HepG2 (cell line): ENCODE measurements around the gene MEI1. TPM values are rescaled to one million over a fixed set of nuclear protein-coding genes. Genes with fewer than 3 reads are reported as not detected.
A peak's percentile ranks its signal among the peaks of the same experiment; 100 is the strongest.

ENCODE experiments used
- AGO1 ChIP-seq: fragments of 200-400 bp; formaldehyde crosslinking; IDR thresholded peaks from 2 replicates; pipeline ENCODE4 v1.6.1; 2017; ENCODE audit warnings: mild to moderate bottlenecking, low read depth, low read length, moderate library complexity; ENCODE audit not compliant: poor library complexity, severe bottlenecking
- CCDC6 ChIP-seq: sonication (generic); formaldehyde crosslinking; IDR thresholded peaks from 2 replicates; pipeline ENCODE4 v1.8.1; 2022; ENCODE audit warnings: mild to moderate bottlenecking, missing genetic modification reagents, moderate library complexity
- KAT7 ChIP-seq: IDR thresholded peaks from 2 replicates; pipeline ENCODE4 v1.6.1; 2018; ENCODE audit warnings: borderline replicate concordance, missing compliant biosample characterization
- NFIC ChIP-seq: IDR thresholded peaks from 2 replicates; pipeline ENCODE4 v1.6.1; 2012; ENCODE audit warnings: mild to moderate bottlenecking, low read length, inconsistent platforms
- RAD21 ChIP-seq: fragments of 450-650 bp; formaldehyde crosslinking; IDR thresholded peaks from 2 replicates; pipeline ENCODE4 v1.5.0; 2020; ENCODE audit warnings: mild to moderate bottlenecking
- TEAD2 ChIP-seq: sonication (generic); formaldehyde crosslinking; IDR thresholded peaks from 2 replicates; pipeline ENCODE4 v1.9.0; 2021; ENCODE audit warnings: missing genetic modification reagents
- TMF1 ChIP-seq: sonication (generic); formaldehyde crosslinking; IDR thresholded peaks from 2 replicates; pipeline ENCODE4 v1.8.1; 2022; ENCODE audit warnings: low read depth, missing genetic modification reagents
- ZFP36L2 ChIP-seq: sonication (generic); formaldehyde crosslinking; IDR thresholded peaks from 2 replicates; pipeline ENCODE4 v1.4.0; 2020; ENCODE audit warnings: missing genetic modification reagents
- ZNF260 ChIP-seq: sonication (generic); formaldehyde crosslinking; IDR thresholded peaks from 2 replicates; pipeline ENCODE4 v1.4.0; 2020; ENCODE audit warnings: missing genetic modification reagents, low read depth, mild to moderate bottlenecking, borderline replicate concordance
- ZNF790 ChIP-seq: sonication (generic); formaldehyde crosslinking; IDR thresholded peaks from 2 replicates; pipeline ENCODE4 v1.8.0; 2022; ENCODE audit warnings: missing genetic modification reagents, mild to moderate bottlenecking, borderline replicate concordance
- ZNF792 ChIP-seq: IDR thresholded peaks from 2 replicates; pipeline ENCODE4 v1.6.1; 2016
- polyA plus RNA-seq, 8 experiments: library from polyadenylated mRNA; depleted of rRNA in 3 of 8; stranded (reverse) in 7 of 8; unstranded in 1 of 8; fragments of >200 nt; fragmentation: Illumina TruSeq in 4 of 8; extraction: Trizol in 4 of 8; gene quantifications; 2 replicates each; pipeline versions ENCODE4 v1.2.1 to v1.2.3, GENCODE V29; 2011 to 2016; ENCODE audit warnings: low read depth in 4 of 8, missing spikeins in 1 of 8, mixed read lengths in 1 of 8; ENCODE audit not compliant: insufficient read depth in 1 of 8
- total RNA-seq, 5 experiments: library from RNA; depleted of rRNA; stranded (reverse); fragments of >200 nt; fragmentation: Illumina TruSeq; extraction: Trizol; gene quantifications; 2 replicates each; pipeline ENCODE4 v1.2.3, GENCODE V29; 2016; ENCODE audit warnings: low read depth in 1 of 5
- TF ChIP-seq, protein P1 (sequence below): sonication (generic); formaldehyde crosslinking; IDR thresholded peaks from 2 replicates; pipeline ENCODE4 v1.4.0; 2020; ENCODE audit warnings: mild to moderate bottlenecking, missing genetic modification reagents
- TF ChIP-seq, protein P2 (sequence below): sonication (generic); formaldehyde crosslinking; conservative IDR thresholded peaks from 2 replicates; pipeline ENCODE4 v1.8.1; 2023; ENCODE audit warnings: missing genetic modification reagents
- TF ChIP-seq, protein P3 (sequence below), 2 experiments: fragments of 450-650 bp in 1 of 2; sonication (generic) in 1 of 2; formaldehyde crosslinking in 1 of 2; IDR thresholded peaks; 2 replicates each; pipeline versions ENCODE4 v1.6.1 to v1.8.0; 2016 to 2022; ENCODE audit warnings: antibody characterized with exemption in 1 of 2, mild to moderate bottlenecking in 1 of 2, missing genetic modification reagents in 1 of 2
- TF ChIP-seq, protein P4 (sequence below): IDR thresholded peaks from 2 replicates; pipeline ENCODE4 v1.6.1; 2012; ENCODE audit warnings: low read depth, low read length, improper control_type of control experiment

The MEI1 gene
- total and polyA plus RNA-seq, 2 of the 13 experiments (the other 11 are each of a cell fraction or from before 2014, with no cell fraction given), result 0.75 to 1.9 TPM

DNA sequence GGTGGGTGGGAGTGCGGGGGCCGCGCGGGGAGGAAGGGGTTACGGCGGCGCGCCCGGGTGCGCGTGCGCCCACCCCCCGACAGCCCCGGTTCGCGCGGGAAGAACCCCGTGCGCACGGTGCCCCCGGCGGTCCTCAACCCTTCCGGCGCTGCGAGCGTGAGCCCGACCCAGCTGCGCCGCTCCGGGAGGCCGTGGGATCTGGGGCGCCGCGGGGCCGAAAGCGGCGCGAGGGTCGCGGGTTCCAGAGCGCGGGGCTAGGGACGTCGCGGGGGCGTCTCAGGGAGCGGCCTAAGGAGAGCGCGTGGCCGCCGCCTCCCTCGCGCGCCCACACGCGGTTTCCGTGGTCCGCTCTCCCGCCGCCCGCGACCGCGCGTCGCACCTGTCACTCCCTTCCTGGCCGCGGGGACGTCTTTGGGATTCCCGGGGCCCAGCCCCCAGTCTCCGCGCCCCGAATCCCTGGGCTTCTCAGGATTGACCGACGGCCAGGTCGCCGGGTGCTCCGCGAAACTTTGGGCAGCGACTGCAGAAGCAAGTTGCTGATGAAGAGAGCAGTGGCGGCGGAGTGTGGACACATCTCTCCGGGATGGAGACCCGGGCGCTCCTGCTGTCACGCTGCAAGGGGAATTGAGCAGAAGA, 134.2 kb downstream of the MEI1 start (continued):
- TF ChIP-seq, protein P1, sequence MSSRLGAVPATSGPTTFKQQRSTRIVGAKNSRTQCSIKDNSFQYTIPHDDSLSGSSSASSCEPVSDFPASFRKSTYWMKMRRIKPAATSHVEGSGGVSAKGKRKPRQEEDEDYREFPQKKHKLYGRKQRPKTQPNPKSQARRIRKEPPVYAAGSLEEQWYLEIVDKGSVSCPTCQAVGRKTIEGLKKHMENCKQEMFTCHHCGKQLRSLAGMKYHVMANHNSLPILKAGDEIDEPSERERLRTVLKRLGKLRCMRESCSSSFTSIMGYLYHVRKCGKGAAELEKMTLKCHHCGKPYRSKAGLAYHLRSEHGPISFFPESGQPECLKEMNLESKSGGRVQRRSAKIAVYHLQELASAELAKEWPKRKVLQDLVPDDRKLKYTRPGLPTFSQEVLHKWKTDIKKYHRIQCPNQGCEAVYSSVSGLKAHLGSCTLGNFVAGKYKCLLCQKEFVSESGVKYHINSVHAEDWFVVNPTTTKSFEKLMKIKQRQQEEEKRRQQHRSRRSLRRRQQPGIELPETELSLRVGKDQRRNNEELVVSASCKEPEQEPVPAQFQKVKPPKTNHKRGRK (CRISPR knock-in tag), result no peak
- peak; percentile 53; the same call in 1 of the 2 replicates for TF ChIP-seq CCDC6 (CRISPR knock-in tag)
- no peak for TF ChIP-seq NFIC
- no peak for TF ChIP-seq ZFP36L2 (CRISPR knock-in tag)
- no peak for TF ChIP-seq ZNF260 (CRISPR knock-in tag)
- TF ChIP-seq KAT7 (CRISPR knock-in tag), result peak; percentile 71; the same call in 1 of the 2 replicates
- TF ChIP-seq, protein P2, sequence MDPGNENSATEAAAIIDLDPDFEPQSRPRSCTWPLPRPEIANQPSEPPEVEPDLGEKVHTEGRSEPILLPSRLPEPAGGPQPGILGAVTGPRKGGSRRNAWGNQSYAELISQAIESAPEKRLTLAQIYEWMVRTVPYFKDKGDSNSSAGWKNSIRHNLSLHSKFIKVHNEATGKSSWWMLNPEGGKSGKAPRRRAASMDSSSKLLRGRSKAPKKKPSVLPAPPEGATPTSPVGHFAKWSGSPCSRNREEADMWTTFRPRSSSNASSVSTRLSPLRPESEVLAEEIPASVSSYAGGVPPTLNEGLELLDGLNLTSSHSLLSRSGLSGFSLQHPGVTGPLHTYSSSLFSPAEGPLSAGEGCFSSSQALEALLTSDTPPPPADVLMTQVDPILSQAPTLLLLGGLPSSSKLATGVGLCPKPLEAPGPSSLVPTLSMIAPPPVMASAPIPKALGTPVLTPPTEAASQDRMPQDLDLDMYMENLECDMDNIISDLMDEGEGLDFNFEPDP (CRISPR knock-in tag), result 0 out of 2 replicates have a peak, but pooled peaks have one; percentile 66
- no peak for TF ChIP-seq RAD21
- TF ChIP-seq, protein P3, sequence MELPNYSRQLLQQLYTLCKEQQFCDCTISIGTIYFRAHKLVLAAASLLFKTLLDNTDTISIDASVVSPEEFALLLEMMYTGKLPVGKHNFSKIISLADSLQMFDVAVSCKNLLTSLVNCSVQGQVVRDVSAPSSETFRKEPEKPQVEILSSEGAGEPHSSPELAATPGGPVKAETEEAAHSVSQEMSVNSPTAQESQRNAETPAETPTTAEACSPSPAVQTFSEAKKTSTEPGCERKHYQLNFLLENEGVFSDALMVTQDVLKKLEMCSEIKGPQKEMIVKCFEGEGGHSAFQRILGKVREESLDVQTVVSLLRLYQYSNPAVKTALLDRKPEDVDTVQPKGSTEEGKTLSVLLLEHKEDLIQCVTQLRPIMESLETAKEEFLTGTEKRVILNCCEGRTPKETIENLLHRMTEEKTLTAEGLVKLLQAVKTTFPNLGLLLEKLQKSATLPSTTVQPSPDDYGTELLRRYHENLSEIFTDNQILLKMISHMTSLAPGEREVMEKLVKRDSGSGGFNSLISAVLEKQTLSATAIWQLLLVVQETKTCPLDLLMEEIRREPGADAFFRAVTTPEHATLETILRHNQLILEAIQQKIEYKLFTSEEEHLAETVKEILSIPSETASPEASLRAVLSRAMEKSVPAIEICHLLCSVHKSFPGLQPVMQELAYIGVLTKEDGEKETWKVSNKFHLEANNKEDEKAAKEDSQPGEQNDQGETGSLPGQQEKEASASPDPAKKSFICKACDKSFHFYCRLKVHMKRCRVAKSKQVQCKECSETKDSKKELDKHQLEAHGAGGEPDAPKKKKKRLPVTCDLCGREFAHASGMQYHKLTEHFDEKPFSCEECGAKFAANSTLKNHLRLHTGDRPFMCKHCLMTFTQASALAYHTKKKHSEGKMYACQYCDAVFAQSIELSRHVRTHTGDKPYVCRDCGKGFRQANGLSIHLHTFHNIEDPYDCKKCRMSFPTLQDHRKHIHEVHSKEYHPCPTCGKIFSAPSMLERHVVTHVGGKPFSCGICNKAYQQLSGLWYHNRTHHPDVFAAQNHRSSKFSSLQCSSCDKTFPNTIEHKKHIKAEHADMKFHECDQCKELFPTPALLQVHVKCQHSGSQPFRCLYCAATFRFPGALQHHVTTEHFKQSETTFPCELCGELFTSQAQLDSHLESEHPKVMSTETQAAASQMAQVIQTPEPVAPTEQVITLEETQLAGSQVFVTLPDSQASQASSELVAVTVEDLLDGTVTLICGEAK (IDR thresholded peaks at IDR 0.05), result no peak
- TF ChIP-seq, protein P3 (CRISPR knock-in tag; IDR thresholded peaks at IDR 0.05), result peak; percentile 83
- peak; percentile 63 for TF ChIP-seq AGO1
- TF ChIP-seq, protein P4, sequence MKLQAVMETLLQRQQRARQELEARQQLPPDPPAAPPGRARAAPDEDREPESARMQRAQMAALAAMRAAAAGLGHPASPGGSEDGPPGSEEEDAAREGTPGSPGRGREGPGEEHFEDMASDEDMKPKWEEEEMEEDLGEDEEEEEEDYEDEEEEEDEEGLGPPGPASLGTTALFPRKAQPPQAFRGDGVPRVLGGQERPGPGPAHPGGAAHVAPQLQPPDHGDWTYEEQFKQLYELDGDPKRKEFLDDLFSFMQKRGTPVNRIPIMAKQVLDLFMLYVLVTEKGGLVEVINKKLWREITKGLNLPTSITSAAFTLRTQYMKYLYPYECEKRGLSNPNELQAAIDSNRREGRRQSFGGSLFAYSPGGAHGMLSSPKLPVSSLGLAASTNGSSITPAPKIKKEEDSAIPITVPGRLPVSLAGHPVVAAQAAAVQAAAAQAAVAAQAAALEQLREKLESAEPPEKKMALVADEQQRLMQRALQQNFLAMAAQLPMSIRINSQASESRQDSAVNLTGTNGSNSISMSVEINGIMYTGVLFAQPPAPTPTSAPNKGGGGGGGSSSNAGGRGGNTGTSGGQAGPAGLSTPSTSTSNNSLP, result no peak
- peak; percentile 61 for TF ChIP-seq ZNF790 (CRISPR knock-in tag)
- no peak for TF ChIP-seq TEAD2 (CRISPR knock-in tag)
- no peak for TF ChIP-seq ZNF792
- TF ChIP-seq TMF1 (CRISPR knock-in tag), result peak; percentile 81; the same call in 1 of the 2 replicates
